CD4-positive, alpha-beta T cell treated with Interleukin-4 for 4 hours (primary cell): ENCODE results near the gene NUP62.
"Not testable (repeated sequence)": the region's sequence is repeated elsewhere in the genome, so short reads cannot be mapped to it uniquely, and the experiment has no call there.

Source experiments
- DNase-seq: peaks from one replicate; pipeline ENCODE4 v3.0.0-alpha.2; 2020

Gene NUP62

DNA sequence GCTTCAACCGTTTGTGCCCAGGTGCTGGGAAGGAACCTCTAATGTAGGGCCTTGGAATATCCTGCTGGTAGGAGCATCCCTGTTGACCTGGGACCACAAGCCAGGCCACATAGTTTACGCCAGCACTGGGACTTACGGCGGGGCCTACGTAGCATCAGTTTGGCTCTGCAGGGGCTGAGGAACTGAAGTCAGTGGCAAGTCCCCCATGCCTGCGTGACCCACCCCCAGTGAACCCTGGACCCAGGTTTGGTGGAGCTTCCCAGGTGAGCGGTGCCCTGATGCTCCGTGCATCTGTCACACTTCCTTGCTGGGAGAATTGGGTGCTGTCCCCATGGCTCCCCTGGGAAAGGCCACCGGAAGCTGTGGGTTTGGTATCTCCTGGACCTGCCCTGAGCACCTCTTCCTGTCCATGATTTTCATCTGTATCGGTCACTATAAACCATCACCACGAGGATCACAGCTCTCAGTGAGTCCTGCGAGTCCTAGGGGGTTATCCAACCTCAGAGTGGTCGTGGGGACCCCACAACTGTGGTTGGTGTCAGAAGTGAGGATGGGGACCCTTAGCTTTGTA is 21.7 kb upstream of the NUP62 start:
- DNase-seq, result no peak

- DNase-seq, result no peak
Observed at GRCh38 chr19:49950590-49950948, 21.3 kb upstream of the NUP62 start.

DNA sequence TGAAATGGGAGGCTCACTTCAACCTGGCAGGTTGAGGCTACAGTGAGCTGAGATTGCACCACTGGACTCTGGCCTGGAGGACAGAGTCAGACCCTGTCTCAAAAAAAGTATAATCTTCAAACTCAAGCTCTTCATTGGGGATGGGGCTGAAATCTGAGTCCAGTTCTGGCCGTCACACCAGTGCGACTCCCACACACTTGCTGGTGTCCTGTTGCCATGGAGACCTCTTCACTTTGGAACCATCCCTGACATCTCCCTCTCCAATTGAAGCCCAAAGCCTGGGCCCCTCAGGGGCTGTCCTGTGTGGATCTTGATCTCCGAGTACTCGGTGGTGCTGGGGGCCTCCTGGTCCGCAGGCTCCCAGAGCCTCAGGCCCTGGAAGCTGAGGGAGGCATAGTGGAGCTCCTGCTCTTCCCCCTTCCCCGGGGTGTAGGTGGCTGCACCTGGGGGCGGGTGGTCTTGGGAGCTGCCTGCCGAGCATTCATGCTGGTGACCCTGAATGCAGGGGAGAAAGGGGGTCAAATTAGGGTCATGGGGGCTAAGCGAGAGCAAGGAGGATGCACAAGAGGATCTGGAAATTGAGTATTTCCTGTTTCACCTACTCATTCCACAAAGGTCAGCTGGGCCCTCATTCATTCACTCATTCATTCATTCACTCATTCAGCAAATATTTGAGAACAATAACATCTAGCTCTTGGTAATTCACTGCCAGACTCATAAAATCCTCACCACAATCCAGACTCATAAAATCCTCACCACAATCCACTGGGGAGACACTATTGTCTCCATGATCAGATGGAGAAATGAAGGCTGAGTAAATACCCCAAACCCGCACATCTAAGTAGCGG is 20.7 kb upstream of the NUP62 start:
- DNase-seq, result no peak

DNA sequence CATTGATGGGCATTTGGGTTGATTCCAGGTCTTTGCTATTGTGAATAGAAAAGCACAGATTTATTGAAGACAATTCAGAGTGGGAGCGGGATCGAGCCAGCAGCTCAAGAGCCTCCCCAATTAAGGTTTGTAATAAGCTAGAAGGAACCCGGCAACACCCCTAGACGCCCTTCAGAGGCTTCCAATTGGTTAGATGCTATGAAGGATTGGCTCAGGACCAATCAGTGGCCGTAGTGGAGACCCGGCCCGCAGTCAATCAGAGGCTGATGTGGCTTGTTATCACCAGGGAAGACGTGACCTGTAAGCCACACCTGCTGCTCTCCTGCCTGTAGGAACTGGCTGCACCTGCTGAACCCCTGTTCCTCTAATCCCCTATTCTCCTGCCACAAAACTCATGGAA is 17.1 kb upstream of the NUP62 start:
- no peak for DNase-seq

- DNase-seq, result not testable (repeated sequence)
Observed at GRCh38 chr19:49944567-49944966, 15.3 kb upstream of the NUP62 start.

DNA sequence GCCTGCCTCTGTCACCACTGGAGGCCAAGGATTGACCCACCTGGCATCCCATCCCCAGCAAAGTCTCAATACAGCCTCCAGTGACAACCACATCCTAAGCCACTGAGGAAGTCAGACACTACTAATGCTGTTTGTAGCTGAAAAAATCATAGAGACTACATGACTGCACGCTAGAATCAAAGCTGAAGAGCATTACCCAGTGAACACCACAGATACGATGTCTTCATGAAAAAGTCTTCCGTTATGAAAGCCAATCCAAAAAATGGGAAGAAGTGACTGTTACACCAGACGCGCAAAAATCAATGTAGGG is 11.1 kb upstream of the NUP62 start:
- DNase-seq, result no peak

- DNase-seq, result no peak
Observed at GRCh38 chr19:49939721-49940481, 10.6 kb upstream of the NUP62 start.

DNA sequence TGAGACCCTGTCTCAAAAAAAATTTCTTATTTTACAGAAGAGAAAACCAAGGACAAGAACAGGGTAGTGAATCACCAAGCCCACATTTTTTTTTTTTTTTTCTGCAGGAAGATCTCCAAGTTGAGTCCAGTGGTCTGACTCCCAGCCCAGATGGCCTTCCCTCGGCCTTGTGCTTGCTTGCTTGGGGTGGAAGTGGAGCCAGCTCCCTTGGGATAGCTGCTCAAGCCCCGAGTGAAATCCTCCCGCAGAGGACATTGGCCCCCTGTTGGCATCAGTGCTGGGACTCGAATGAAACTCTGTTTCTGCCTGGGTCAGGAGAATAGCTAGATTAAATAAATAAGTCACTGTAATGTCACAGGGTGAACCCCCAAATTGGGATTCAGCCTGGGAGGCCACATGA is 9.4 kb upstream of the NUP62 start:
- no peak for DNase-seq

DNA sequence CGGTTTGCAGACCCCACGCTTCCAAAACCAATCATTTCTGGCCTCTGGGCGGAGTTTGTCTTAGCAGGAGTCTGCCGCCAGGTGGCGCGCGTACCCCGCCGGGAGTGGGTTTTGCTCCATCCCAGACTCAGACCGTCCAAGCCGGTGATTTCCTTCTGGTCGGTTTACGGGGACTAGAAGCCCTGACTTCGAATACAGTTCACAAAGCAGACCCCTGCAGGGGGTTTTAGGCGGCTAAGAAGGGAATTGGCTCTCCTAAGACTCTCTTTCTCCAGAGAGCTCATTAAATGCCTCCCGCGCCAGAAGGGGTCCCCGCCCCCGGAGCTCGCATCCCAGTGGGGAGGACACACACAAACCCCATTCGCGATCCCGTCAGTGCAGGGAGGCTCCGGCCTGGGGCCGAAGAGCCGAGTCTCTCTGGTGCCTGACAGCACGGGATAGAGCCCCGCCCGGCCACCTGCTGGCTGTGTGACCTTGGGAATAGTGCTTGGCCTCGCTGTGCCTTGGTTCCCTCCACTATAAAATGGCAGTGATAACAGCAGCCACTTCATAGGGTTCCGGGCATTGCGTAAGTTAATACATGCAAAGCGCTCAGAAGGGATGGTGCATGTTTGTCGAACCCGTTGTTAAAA is 8.6 kb upstream of the NUP62 start:
- peak; percentile 75 for DNase-seq

- DNase-seq, result no peak
Observed at GRCh38 chr19:49936549-49936948, 7.2 kb upstream of the NUP62 start.

DNA sequence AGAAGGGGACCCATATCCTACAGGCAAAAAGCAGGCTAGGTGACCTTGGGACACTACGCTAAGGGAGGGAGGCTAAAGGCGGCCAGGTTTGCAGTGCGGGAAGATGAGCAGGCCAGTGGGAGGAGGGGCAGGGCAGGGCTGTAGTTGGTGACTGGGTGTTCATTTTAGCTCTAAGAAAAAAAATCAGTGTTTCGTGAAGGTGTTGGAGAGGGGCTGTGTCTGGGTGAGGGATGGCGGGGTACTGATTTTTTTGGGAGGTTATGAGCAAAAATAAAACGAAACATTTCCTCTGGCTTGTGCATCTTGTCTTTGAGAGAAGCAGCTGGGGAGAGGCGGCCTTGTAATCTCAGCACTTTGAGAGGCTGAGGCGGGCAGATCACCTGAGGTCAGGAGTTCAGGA is 4.3 kb upstream of the NUP62 start:
- no peak for DNase-seq

- DNase-seq, result peak; percentile 25
Observed at GRCh38 chr19:49932731-49933131, 3.4 kb upstream of the NUP62 start.

- no peak for DNase-seq
Observed at GRCh38 chr19:49932041-49932451, 2.7 kb upstream of the NUP62 start.

- DNase-seq, result no peak
Observed at GRCh38 chr19:49931293-49932040, 2.2 kb upstream of the NUP62 start.

GRCh38 chr19:49930483-49931011 is 1.2 kb upstream of the NUP62 start:
- no peak for DNase-seq

GRCh38 chr19:49929611-49930482 is 543 bp upstream of the NUP62 start:
- peak; percentile 95 for DNase-seq

- DNase-seq, result no peak
Observed at GRCh38 chr19:49927526-49928264, 1.6 kb downstream of the NUP62 start.

- DNase-seq, result no peak
Observed at GRCh38 chr19:49926515-49926914, 2.8 kb downstream of the NUP62 start.

DNA sequence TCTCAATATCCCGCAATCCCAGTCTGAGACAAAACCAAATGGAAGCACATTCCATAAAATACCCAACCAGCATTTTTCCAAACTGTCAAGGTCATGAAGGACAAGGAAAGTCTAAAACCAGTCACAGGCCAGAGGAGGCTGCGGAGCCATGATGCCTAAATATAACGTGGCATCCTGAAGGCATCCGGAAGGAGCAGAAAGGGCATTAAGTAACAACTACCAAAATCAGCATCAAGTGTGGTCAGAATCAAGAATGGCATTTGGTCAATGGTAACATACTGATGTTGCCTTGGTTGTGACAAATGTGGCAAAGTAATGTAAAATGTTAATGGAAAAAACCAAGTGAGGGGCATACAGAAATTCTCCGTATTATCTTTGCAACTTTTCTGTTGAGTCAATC is 3.8 kb downstream of the NUP62 start:
- no peak for DNase-seq

DNA sequence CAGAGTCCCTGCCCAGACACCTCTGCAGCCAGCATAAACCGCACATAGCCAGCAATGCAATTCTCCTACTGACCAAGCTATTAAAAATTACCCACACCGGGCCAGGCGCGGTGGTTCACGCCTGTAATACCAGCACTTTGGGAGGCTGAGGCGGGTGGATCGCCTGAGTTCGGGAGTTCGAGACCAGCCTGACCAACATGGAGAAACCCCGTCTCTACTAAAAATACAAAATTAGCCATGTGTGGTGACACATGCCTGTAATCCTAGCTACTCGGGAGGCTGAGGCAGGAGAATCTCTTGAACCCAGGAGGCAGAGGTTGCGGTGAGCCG is 4.5 kb downstream of the NUP62 start:
- not testable (repeated sequence) for DNase-seq
